ENCODE data around the gene LRRK2.
"Not testable (repeated sequence)": the region's sequence is repeated elsewhere in the genome, so short reads cannot be mapped to it uniquely, and the experiment has no call there.

LRRK2 gene

GRCh38 chr12:40208707-40209446, 15.9 kb upstream of the LRRK2 start:
- H3K4me3 ChIP-seq (ENCODE audit: low read length), result no peak overlapping the region
- no peak for DNase-seq (ENCODE audit: low read depth, low spot score)

DNA sequence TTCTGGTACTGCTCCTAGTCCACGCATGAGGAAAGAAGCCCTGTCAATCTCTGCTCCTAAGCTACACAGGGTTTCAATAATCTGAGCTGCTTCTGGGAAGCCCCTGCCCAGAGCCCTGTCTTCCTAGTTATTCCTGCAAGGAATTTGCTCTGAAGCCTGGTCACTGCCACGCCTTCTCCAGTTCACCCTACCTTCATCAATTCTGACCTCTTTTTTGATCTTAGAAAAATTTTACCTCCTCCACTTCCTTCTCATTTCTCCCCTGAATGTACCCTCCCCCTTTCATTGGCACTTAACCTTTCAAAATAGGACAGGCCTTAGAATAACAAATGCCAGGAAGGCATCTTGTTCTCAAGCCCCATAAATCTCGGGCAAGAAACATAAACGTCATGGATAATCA, 14.9 kb upstream of the LRRK2 start:
- no peak overlapping the region for H3K4me3 ChIP-seq (ENCODE audit: low read length)
- no peak for DNase-seq (ENCODE audit: low read depth, low spot score)

DNA sequence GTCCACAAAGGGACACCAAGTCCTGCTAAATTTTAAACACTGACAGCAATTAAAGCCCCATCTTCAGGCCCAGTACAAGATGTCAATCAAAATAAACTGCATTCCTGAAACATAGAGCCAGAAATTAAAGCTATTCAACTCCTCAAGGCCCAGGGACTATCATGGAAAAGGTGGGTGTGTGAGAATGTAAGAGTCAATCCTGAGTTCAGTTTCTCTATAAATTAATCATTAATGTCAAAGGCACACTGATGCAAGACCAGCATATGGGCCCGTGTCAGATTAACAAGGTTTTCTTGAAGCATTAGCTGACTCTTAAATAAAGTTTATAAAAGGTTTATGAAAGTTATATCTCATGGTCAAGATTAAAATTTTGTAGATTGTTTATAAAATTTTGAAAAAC, 13.6 kb upstream of the LRRK2 start:
- not testable (repeated sequence) for H3K4me3 ChIP-seq (ENCODE audit: low read length); DNase-seq (ENCODE audit: low read depth, low spot score)

DNA sequence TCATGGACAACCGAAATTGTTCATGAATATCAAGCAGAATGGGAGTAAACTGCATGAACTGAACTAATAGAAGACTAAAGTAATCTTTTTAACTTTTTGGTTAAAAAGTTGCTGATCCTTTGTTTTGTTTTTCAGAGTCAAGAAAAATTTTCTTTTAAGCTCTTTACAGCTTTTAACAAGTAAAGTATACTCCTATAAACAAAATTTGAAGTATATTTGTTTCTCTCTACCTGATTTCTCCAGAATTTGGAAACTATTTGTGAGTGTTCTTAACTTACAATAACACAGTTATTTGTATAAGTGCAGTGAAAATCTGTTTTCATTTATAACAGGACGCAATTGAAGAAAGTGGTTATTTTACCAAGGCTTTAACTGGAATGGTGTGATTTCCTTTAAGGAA, 12.2 kb upstream of the LRRK2 start:
- no peak overlapping the region for H3K4me3 ChIP-seq (ENCODE audit: low read length)
- no peak for DNase-seq (ENCODE audit: low read depth, low spot score)

DNA sequence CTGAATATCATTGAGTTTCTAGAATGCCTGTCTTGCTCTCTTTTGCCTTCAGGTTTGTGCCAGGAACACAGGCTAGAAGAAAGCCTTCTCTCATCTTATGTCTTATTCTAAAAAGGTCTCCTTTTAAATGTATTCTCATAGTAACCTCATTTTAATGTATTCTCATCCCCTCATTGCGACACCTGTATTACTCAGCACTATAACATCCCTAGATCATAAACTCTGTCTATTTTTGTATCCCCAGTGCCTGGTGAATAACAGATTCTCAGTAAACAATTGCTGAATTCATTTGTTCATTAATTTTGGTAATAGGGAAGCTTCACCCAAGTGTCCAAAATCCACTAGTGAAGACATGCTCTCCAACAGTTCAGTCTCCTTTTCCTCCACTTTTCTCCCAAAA, 8.8 kb upstream of the LRRK2 start:
- DNase-seq (ENCODE audit: low read depth, low spot score), result no peak
- no peak overlapping the region for H3K4me3 ChIP-seq (ENCODE audit: low read length)

DNA sequence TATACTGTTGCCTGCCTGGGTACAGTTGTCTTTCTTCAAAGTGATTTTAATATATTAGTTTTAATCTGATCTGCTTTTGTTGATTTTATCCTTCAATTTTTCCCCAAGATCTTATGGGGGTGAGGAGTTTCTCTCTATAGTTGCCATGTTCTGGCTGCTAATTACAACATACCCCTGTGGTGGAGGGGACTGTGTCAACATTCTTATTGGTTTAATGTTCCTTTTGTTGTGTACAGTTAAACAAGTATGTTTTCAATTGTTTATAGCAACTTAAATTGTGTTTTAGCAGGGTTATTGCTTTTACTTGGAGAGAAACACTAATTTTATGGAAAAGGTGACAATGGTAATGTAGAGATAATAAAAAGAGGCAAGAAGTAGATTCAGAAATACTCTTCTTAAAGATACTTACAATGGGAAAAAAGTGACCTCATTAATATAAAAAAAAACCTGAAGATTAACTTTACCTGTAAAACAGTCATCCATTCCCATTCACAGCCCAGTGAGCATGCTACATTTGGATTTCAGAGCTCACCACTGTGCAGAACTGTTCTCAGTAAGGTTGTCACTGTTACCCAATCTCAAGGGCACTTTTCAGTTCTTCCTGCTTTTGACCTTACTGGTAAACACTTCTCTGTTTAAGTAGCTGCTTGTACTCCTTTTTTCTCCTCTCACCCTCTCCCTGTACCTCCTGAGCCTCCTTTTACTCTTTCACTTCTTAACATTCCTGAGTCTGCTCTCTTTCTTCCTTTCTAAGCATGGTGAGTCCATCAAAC, 8.1 kb upstream of the LRRK2 start:
- no peak for DNase-seq (ENCODE audit: low read depth, low spot score)
- no peak overlapping the region for H3K4me3 ChIP-seq (ENCODE audit: low read length)

DNA sequence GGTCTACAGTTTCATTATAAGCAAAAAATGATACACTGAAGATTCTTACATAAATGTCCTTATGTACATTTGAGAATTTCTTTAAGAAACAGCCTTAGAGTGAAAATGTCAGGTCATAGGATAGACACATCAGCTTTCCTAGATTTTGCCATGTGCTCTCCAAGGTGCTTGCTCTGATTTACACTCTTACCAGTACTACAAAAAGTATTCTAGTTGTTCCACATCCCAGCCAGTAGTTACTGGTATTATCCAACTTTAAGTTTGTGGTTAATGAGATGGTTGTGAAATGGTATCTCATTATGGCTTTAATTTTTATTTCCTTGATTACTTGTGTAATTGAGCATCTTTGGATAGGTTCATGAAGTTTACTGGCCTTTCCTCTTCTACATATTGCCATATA, 5.0 kb upstream of the LRRK2 start:
- DNase-seq (ENCODE audit: low read depth, low spot score), result no peak
- no peak overlapping the region for H3K4me3 ChIP-seq (ENCODE audit: low read length)

GRCh38 chr12:40222247-40222646, 2.5 kb upstream of the LRRK2 start:
- no peak for DNase-seq (ENCODE audit: low read depth, low spot score)
- H3K4me3 ChIP-seq (ENCODE audit: low read length), result no peak overlapping the region

GRCh38 chr12:40223646-40224045, 1.2 kb upstream of the LRRK2 start:
- no peak overlapping the region for H3K4me3 ChIP-seq (ENCODE audit: low read length)
- no peak for DNase-seq (ENCODE audit: low read depth, low spot score)

- no peak for DNase-seq (ENCODE audit: low read depth, low spot score)
- H3K4me3 ChIP-seq (ENCODE audit: low read length), result no peak overlapping the region
These were observed 663 bp downstream of the LRRK2 start for GRCh38 chr12:40225337-40225983.

GRCh38 chr12:40225984-40226602, 1.3 kb downstream of the LRRK2 start:
- no peak overlapping the region for H3K4me3 ChIP-seq (ENCODE audit: low read length)

DNA sequence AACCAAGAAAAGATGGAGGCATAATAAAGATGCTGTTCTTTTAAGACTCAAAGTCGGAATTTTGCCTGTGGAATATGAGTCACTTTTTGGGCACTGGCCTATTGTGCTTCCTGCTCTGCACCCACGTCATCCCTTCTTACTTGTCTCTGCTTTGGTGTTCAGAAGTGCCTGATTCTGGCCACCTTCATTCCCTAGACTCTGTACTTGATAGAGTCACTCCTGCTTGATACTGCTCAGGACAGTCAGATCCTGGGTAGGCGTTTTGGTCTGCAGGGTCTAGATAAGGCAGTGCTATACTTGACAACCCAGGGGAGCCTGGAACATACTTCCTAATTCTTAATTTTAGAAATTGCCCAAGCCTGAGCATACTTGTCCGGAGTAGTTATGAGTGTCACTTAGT, 1.9 kb downstream of the LRRK2 start:
- H3K4me3 ChIP-seq (ENCODE audit: low read length), result no peak overlapping the region
- DNase-seq (ENCODE audit: low read depth, low spot score), result no peak

More at GRCh38 chr12:40225984-40226602, 1.3 kb downstream of the LRRK2 start:
- no peak for DNase-seq (ENCODE audit: low read depth, low spot score)

DNA sequence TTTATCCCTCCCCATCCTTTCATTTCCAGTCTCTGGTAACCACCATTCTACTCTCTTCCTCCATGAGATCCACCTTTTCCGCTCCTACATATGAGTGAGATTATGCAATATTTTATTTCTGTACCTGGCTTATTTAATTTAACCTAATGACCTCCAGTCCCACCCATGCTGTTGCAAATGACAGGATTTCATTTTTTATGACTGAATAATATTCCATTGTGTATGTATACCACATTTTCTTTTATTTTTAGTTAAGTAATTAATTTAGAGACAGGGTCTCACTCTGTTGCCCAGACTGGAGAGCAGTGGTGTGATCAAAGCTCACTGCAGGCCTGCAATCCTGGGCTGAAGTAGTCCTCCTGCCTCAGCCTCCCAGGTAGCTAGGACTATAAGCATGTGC, 2.6 kb downstream of the LRRK2 start:
- no peak for DNase-seq (ENCODE audit: low read depth, low spot score)
- H3K4me3 ChIP-seq (ENCODE audit: low read length), result no peak overlapping the region

GRCh38 chr12:40228727-40229126, 3.9 kb downstream of the LRRK2 start:
- no peak overlapping the region for H3K4me3 ChIP-seq (ENCODE audit: low read length)
- DNase-seq (ENCODE audit: low read depth, low spot score), result no peak

DNA sequence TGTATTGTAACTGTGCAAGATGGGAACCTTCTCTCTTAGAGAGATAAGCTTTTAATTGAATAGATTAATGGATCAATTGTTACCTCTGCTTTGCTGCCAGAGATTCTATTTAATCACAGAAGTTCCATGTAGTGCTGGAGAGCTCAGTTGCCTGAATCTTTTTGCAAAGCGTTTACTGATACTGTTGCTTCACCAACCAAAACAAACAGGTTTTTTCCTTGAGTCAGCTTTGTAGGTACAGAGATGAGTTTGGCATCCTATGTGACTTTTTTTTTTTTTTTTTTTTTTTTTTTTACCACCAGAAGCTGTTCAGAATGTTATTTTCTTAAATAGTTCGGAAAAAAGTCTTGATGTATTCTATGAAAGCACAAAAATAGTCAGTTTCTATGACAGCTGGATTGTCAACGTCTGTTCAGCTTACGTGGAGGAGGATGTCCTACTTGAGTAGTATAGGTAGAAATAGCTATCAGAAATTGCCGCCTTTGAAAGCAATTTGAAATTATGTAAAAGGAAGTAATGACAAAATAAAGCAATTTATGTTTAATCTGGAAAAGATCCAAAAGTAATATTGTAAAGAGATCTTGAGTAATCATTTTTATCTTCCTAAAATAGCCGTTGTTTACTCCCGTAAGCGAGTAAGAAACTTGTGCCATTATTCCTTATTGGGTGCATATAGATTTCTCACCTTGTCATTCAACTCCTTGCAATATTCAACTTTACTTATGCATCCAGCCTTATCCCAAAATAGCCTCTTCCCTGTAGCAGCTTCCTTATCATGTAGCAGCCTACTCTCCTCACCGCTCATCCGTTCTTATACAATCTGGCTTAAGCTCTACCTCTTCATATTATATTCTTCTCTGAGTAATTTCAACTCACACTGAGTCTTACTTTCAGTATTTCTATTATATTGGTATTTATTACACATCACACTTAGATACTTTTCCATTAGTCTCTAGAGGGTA, 5.2 kb downstream of the LRRK2 start:
- no peak overlapping the region for H3K4me3 ChIP-seq (ENCODE audit: low read length)
- DNase-seq (ENCODE audit: low read depth, low spot score), result no peak

GRCh38 chr12:40232602-40233001, 7.8 kb downstream of the LRRK2 start:
- no peak for DNase-seq (ENCODE audit: low read depth, low spot score)
- no peak overlapping the region for H3K4me3 ChIP-seq (ENCODE audit: low read length)

DNA sequence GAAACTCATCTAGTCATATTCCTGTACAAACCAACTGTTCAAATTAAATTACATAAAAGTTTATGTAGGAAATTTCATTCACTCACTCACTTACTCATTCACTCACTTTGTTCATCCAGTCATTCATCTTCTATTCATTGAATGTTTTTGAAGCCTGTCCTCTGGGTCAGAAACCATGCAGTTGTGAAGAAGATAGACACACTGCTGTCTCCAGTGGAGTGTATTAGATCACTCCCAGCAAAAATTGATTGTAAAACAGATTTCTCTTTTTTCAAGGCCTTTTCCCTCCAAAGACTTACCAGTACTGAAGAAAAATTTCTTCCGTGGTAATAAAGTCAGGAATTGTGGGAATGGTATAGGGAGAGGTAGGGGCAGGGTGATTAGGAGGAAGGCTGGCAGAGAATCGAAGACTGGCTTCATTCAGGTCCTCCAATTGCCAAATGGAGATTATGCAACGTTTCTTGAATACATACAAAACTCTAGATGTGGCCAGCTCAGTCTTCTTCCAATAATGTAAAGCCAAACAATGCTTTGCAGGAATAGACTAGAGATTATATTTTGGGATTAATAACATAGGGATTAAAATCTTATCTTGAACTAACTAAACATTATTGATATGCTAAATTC, 9.1 kb downstream of the LRRK2 start:
- H3K4me3 ChIP-seq (ENCODE audit: low read length), result no peak overlapping the region
- DNase-seq (ENCODE audit: low read depth, low spot score), result no peak

GRCh38 chr12:40236357-40236850, 11.6 kb downstream of the LRRK2 start:
- H3K4me3 ChIP-seq (ENCODE audit: low read length), result no peak overlapping the region
- DNase-seq (ENCODE audit: low read depth, low spot score), result no peak

Measured in Jurkat, Clone E6-1 (cell line).